Fibroblast of mammary gland (primary cell): ENCODE measurements around the gene ARGLU1.
A peak's percentile ranks its signal among the peaks of the same experiment; 100 is the strongest.

Experiments used
- DNase-seq: peaks from one replicate; pipeline ENCODE4 v3.0.0-alpha.2; 2010; ENCODE audit warnings: low read depth
- H3K4me3 ChIP-seq: 2 replicates; pipeline ENCODE4 v1.5.1; 2011; ENCODE audit warnings: low read depth, mild to moderate bottlenecking, low read length, moderate library complexity; ENCODE audit not compliant: control insufficient read depth
- TF ChIP-seq, protein P1 (sequence below): conservative IDR thresholded peaks from 2 replicates; pipeline ENCODE4 v1.5.1; 2011; ENCODE audit warnings: low read depth, low read length, inconsistent platforms; ENCODE audit not compliant: control insufficient read depth, insufficient read depth

The ARGLU1 gene, protein sequence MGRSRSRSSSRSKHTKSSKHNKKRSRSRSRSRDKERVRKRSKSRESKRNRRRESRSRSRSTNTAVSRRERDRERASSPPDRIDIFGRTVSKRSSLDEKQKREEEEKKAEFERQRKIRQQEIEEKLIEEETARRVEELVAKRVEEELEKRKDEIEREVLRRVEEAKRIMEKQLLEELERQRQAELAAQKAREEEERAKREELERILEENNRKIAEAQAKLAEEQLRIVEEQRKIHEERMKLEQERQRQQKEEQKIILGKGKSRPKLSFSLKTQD

DNA sequence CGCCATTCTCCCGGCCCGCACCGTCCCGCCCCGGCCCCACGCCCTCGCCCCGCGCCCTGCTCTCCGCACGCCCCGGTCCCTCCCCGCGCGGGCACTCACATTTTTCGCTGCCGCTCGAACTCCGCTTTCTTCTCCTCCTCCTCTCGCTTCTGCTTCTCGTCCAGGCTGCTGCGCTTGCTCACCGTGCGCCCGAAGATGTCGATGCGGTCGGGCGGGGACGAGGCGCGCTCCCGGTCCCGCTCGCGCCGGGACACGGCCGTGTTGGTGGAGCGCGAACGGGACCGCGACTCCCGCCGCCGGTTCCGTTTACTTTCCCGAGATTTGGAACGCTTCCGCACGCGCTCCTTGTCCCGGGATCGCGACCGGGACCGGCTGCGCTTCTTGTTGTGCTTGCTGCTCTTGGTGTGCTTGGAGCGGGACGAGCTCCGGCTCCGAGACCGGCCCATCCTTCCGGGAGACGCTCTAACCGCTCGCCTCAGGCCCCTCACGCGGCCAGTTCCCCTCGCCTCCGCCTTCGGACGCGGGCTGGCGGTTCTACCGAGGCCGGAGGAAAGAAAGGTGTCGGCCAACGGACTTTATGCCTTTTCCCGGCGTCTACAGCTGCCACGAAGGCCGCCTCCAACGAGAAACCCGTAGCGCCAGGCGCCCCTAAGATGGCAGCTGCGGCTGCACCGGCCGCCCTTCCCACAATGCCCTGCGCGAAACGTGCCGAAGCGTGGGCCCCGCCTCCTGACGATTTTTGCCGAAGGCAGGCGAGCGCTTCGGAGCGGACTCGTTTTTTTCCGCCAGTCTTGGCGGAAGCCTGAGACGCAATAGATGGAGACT lies at the start of gene ARGLU1:
Gene ARGLU1 (minus strand): TSS at position 664 of the 825 bp plus-strand sequence. CDS start 218 bp downstream, at position 446.
- DNase-seq: peak; percentile 89
- peak within 1 kb of the TSS; percentile 90 for H3K4me3 ChIP-seq
- TF ChIP-seq, protein P1, sequence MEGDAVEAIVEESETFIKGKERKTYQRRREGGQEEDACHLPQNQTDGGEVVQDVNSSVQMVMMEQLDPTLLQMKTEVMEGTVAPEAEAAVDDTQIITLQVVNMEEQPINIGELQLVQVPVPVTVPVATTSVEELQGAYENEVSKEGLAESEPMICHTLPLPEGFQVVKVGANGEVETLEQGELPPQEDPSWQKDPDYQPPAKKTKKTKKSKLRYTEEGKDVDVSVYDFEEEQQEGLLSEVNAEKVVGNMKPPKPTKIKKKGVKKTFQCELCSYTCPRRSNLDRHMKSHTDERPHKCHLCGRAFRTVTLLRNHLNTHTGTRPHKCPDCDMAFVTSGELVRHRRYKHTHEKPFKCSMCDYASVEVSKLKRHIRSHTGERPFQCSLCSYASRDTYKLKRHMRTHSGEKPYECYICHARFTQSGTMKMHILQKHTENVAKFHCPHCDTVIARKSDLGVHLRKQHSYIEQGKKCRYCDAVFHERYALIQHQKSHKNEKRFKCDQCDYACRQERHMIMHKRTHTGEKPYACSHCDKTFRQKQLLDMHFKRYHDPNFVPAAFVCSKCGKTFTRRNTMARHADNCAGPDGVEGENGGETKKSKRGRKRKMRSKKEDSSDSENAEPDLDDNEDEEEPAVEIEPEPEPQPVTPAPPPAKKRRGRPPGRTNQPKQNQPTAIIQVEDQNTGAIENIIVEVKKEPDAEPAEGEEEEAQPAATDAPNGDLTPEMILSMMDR: no peak

DNA sequence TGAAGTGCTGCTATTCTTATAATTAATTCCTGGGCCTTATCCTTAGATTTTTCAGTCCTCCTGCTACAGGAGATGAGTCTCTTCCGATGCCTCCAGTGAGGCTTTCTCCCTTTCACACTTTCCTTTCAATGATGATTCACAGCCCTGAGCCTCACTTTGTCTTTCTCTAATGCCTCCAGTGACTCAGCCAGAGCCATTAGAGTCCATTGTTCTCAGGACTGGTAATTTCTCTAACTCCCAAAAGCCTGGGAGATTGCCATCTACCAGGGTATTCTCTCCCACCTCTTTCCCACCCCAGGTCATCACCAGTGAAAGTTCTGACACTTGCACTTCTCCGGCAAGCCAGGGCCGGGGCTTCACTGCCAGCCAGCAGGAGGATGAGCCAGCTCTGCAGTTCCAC lies 49.6 kb upstream of the ARGLU1 start:
- DNase-seq: peak; percentile 61
- no peak overlapping the region for H3K4me3 ChIP-seq
- TF ChIP-seq, protein P1: no peak

DNA sequence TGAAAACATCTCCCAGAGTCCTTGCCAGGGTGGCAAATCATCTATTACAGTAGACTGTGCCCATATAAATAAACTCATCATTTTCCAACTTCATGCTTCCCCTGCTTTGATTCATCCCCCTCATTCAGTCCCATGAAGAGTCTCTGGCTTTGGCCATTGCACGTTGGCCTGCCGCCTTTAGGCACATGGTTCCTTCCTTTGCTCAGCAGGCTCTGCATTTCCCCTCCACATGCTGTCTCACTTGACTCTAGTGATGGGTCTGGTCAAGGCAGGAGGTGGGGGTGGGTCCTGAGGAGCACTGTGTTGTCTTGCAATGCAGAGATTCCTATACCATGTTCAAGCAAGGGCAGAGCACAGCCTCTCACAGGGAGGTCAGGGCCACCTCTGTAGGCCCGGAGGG lies 48.8 kb upstream of the ARGLU1 start:
- no peak overlapping the region for H3K4me3 ChIP-seq
- DNase-seq: no peak
- TF ChIP-seq, protein P1: no peak

DNA sequence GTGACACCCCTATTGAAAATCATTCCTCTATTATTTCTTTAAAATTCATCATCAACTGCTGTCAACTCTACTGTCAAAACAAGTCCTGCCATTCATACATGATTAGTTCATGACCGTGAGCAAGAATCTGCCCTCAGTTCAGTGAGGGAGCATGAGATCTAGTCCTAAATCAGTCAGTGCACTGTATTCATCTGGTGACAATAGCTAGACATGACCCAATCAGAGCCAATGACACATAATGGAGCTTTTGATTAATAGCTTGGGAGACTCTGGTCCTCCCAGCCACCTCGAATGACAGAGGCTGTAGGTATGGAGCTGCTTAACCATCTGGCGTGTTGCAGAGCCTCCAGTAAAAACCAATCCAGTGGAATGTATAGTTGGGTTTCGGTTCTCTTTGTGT lies 46.9 kb upstream of the ARGLU1 start:
- TF ChIP-seq, protein P1: no peak
- DNase-seq: no peak
- no peak overlapping the region for H3K4me3 ChIP-seq

DNA sequence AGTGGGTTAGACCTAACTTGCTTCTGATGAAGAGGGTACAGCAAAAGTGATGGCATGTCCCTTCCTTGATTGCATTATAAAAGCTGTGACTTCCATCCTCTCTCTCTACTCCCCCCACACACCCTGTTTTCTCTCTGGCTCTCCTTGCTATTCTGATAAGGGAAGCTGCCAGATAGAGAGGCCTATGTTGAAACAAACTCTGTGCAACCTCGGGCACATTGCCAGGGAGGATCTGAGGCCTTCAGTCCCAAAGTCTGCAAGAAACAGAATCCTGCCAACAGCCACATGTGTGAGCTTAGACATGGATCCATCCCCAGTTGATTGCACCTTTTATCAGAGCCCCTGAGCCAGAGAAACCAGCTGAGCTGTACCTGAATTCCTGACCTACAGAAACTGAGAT lies 44.8 kb upstream of the ARGLU1 start:
- H3K4me3 ChIP-seq: no peak overlapping the region
- TF ChIP-seq, protein P1: no peak
- DNase-seq: peak; percentile 73

DNA sequence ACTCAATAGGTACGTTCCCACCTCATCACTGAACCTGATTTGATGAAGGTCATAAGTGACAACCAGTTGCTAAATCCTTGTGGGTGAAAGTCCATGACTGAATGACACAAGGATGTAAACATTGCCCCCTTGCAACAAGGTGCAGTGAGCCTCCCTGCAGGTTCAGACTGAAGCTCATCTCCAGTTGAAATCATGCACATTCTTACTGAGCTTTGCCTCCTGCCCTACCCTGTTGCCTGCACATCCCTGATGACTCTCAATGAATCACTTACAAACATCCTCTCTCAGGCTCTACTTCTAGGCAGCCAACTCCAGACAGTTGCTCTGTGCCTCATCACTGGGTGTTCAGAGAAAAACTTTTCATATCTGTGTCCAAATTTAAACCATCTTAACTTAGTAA lies 42.5 kb upstream of the ARGLU1 start:
- H3K4me3 ChIP-seq: no peak overlapping the region
- TF ChIP-seq, protein P1: no peak
- peak; percentile 78 for DNase-seq

DNA sequence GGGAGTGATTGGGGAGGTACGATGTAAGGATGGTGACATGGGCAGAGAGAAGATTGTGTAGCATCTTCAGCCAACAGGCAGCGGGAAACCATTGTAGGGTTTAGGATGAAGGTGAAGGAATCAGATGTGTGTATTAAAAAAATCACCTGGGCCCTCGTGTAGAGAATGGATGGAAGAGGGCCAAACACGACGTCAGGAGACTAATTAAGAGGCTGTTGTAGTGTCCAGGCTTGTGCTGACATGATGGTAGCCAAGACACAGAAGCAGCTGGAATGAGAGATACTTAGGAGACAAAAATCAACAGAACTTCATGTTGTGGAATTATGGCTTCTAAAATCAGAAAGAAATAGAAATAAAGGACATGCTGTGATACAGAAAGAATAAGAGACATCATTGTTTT lies 41.2 kb upstream of the ARGLU1 start:
- H3K4me3 ChIP-seq: no peak overlapping the region
- DNase-seq: no peak
- TF ChIP-seq, protein P1: no peak
